HPDE6-E6E7 (cell line): ENCODE measurements around the gene SP3.

ENCODE experiments used
- DNase-seq: peaks from one replicate; pipeline ENCODE4 v3.0.0; 2011; ENCODE audit warnings: missing footprints; ENCODE audit errors: extremely low spot score

Gene SP3

DNA sequence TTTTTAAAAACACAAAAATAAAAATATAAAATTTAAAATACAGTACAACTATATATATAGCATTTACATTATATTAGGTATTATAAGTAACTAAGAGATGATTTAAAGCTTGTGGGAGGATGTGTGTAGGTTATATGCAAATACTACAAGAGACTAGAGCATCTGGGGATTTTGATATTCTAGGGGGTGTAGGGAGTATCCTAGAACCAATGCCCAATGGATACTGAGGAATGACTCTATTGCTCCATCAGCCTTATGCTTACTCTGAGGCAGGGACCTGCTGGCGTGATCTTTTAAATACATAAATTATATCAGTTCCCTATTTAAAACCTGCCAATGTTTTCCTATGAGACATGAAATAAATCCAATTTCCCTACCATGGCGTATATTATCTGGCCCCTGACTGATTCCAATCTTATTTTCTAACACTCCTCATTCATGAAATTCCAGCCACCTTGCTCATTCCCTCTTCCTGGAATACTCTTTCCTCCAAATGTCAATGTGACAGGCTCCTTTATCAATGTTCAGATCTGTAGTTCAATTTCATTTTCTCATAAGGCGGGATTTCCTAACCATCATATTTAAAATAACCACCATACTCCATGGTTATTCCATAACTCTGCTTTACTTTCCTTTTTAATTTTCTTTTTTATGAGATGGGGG lies 22.2 kb downstream of the SP3 start:
- no peak for DNase-seq

DNA sequence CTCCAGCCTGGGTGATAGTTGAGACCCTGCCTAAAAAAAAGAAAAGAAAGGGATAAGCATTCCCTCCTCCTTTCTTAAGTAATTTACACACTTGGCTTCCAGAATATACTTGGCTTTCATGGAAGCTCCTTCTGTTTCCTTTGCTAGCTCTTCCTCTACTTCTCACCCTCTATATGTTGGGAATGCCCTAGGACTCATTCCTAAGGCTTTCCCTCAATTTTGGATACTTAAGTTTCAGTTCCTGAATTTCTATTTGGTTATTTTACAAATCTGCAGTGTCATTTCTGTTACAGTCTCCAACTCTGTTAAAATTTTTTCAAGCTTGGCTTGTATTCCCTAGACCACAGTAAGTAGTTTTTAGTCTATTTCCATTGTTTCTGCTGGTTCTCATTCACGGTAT lies 23.6 kb downstream of the SP3 start:
- DNase-seq = no peak

DNA sequence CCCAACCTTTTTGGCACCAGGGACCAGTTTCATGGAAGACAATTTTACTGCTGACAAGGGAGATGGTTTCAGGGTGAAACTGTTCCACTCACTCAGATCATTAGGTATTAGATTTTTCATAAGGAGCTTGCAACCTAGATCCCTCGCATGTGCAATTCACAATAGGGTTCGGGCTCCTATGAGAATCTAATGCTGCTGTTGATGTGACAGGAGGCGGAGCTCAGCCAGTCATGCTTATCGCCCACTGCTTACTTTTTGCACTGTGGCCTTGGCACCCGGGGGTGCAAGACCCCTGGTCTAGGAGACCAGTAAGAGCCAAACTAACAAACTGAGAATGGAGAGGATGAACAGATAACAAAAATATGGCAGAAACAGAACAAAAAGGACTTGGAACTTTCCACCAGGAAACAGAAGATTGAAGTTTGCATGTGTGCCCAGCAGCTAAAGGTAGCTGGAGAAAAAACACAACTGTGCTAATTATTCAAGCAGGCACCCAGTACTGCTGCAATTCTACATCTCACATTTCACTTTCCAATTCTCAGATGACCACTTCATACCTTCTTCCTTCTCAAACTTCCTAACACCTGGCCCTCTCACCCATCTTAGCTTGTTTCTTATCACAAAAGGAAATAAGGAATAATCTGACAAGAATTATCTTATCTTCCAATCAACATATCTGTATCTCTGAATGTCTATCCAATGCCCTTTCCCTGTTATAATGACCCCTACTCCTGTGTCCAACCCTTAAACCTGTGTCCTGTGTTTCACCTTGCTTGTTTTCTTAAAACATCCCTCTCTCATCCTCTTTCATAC lies 24.8 kb downstream of the SP3 start:
- no peak for DNase-seq

DNA sequence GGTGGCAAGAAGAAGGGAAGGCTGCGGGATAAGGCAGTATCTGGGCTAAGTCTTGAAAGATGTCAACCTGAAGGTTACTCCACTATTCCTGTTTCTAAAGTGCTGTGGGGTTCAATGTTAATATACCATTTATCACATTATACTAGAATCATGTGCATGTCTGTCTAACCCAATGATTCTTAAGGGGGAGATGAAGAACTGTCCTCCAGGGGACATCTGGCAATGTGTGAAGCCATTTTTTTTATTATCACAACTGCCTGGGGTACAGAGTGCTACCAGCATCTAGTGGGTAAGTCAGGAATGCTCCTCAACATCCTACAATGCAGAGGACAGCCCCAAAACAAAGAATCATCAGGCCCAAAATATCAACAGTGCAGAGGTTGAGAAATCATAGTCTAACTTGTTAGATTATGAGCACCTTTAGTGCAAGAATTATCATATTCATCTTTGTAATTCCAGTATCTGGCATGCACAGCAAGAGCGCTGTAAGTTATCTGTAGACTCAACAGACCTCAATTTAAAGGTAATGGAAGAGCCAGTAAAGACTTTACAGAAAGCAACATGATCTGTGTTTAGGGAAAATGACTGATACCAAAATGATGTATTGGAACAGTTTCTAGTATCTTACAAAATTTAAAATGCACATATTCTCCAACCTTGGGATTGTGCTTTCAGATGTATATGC lies 26.3 kb downstream of the SP3 start:
- no peak for DNase-seq

DNA sequence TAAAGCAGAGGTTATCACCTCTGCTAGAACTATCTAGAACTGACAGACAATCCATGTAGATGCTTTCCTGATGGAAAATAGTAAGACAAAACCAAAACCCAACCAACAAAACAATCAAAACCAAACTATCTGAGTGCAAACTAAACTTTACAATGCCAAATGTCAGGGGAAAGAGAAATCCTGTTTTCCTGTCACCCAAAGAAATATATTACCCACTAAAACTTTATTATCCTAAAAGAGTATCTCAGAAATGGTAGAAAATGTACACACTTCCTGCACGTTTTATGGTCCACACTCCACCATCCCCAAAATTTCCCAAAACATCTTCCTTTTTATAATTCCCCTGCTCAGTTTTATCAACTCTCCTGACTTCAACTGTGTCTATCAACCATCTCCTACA lies 29.9 kb downstream of the SP3 start:
- no peak for DNase-seq

DNA sequence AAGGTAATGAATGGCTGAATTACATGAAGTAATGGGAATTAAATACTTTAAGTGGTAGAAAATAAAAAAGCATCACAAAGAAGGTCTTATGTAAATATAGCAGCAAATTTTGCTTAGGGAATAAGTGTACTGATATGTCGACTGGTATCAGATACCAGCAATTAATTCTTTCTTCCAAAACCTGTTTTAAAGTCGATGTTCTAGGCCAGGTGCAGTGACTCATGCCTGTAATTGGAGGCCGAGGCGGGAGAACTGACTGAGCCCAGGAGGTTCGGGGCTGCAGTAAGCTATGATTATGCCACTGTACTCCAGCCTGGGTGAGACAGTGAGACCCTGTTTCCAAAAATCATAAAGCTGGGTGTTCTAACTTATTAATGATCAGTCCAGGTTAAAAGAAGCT lies 30.3 kb downstream of the SP3 start:
- peak; percentile 12 for DNase-seq

DNA sequence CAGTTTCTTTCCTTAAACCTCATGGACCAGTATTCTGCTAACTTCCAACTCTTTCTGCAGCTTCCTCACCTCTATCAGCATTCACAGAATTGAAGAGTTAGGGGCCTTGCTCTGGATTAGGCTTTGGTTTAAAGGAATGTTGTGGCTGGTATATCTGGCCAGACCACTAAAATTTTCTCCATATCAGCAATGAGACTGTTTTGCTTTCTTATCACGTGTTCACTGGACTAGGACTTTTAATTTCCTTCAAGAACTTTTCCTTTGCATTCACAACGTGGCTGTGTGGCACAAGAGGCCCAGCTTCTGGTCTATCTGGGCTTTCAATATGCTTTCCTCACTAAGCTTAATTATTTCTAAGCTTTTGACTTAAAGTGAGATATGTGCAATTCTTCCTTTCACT lies 33.4 kb downstream of the SP3 start:
- DNase-seq = no peak

DNA sequence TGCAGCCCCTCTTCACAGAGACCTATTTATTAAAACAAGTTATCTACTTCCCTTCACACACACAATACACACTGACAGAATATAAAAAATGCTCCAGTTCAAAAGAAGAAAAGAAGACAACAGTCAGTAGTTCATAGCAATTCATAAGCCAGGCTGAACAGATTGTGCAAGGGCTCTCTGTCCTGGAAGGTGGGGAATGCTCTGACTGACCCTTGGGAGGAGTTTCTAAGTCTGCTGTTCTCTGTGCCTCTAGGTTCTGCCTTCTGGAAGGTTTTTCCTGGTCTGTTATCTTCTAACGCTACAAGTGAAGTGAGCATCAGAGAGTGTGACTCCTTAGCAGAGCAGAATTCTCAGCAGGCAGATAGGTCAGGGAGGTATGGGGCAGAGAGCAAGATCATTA lies 35.7 kb downstream of the SP3 start:
- DNase-seq = no peak

DNA sequence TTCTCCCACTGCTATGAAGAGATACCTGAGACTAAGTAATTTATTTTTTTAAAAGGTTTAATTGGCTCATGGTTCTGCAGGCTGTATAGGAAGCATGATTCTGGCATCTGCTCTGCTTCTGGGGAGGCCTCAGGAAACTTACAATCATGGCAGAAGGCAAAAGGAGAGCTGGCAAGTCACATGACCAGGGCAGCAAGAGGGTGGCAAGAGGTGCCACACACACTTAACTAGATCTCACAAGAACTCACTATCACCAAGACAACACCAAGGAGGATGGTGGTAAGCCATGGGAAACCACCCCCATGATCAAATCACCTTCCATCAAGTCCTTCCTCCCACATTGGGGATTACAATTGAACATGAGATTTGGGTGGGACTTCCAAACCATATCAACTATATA lies 38.3 kb downstream of the SP3 start:
- no peak for DNase-seq

DNA sequence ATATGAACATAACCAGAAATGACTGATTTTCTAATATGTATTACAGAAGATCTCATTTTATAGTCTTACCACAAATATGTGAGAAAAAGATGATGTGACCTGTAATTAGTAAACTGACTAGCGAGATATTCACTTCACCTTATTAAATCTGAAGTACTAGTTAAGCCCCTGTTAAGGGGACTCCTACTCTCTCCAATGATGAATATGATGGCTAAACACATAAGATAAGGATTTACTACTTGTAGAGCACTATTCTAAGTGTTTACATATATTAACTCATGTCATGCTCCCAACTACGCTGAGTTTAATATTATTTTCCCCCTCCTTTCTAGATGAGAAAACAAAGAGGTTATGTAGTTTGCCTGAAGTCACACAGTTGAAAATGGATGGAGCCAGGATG lies 40.9 kb downstream of the SP3 start:
- DNase-seq = no peak

DNA sequence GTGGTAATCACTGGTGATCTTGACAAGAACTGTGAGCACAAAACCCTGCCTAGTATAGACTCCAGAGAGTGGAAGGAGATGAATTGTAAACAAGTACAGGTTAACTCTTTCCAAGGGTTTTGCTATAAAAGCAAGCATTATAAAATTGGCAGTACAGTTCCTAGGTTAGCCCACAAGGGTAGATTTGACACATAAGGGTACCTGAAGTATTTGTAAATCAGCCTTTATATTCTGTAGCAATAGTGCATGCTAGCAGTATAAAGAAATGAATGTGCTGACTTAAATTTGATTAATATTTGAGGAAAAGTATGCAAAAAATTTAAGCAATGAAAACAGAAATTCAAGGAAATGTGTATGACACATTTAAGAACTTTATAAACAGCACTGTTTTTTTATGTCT lies 42.4 kb downstream of the SP3 start:
- DNase-seq = no peak

DNA sequence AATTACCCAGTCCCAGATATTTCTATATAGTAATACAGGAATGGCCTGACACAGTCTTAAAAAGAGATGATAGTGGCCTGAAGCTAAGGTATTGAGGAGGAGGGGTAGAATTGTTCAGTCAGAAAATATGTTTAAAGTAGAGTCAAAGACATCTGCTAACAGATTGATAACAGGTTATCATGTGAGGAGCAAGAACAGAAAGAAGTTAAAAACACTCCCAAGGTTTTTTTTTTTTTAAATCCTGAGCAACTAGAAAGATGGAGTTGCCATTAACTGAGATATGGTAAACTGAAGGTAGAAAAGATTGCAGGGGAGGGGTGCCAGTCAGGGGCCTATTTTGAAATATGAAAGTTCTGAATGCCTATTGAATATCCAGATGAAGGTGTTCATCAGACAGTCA lies 43.1 kb downstream of the SP3 start:
- DNase-seq = no peak

DNA sequence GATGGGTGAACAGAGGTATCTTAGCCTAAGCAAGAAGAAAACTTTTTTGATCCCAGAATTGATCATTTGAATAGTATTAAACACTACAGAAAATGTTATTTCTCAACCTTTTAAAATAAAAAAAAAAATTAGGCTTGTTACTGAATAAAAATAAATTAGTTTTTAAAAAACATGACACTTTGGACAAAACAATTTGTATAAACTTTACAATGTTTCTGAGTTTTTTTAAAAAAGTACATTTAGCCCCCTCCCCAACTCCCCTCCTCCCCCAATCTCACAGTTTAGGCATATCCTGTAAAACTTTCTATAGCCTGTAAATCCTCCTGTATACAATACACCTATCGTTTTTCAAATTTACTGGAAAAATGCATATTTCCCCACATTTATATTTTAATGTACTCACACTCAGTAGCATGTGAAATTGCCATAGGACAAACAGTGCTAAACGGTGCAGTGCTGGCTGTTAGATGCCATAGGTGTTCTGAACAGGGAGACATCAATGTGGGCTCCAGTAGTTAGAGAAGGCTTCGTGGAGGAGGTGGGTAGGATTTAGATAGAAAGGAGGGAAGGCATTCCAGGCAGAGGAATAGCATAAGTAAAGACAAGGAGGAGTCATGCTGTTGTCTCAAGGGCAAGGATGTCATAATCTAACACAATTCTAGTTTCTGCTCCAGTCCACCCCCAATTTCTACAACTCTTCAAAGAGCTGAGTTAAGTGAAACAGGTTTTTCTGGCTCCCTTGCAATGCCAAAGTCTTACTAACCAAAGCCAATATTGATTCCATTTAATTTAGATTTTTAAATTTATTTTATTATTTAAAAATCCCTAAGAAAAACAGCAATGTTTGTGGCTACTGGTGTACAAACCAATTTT lies 50.9 kb downstream of the SP3 start:
- no peak for DNase-seq

DNA sequence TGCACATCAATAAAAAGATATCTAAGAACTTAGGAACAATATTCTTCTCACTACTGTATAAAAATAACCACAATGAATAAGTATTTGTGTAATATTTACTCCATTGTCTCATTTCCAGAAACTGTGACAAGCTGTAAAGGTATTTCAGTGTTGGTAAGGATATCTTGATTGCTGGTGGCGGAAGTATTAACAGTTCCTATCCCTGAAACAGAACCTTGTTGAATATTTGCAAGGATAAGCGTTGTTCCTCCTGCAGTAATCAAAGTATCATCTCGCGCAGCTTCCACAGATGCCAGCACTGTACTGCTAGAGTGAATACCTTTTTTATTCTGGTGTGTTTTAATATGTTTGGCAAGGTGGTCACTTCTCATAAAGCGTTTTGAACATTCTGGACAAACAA lies 55.3 kb downstream of the SP3 start:
- no peak for DNase-seq

DNA sequence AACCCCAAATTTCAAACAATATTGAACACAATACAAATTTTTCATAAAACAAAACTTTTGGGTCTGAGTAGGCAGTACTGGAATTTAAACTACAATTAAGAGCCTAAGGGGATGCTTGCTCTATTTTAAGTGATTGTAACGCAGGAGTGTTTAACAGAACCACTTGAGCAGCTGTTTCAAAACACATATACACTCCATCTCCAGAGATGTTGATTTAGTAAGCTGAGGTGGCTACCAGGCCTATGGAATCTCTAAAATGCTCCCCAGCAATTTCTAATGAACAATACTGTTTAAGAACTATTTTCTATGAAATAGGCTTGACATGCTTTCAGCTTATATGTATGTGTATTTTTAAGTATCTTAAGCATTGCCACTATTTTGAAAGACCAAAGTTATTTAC lies 58.5 kb downstream of the SP3 start:
- DNase-seq = no peak

DNA sequence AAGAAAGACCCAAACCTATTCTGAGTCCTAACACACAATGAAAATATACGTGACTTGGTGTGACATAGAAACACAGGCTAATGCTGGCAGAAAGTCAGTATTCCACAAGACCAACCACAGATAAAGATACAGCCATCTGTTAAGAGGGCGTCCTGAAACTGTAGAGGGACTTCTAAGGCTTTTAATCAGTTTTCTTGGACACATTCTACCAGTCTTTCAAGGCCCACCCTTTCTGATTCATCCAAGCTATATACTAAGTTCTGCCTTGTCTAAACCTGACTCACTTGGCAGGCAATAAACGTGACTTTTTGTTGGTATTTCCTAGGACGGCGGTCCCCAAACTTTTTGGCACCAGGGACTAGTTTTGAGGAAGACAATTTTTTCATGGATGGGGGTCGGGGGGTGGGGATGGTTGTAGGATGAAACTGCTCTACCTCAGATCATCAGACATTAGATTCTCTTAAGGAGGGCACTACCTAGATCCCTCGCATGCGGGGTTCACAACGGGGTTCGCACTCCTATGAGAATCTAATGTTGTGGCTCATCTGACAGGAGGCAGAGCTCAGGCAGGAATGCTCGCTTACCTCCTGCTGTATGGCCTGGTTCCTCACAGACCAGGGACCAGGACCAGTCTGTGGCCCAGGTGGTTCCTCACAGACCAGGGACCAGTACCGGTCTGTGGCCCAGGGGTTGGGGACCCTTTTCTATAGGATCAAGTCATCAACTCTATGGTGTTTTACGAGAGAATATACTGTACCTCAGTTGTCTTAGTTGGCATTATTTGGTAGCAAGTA lies 61.4 kb downstream of the SP3 start:
- no peak for DNase-seq

DNA sequence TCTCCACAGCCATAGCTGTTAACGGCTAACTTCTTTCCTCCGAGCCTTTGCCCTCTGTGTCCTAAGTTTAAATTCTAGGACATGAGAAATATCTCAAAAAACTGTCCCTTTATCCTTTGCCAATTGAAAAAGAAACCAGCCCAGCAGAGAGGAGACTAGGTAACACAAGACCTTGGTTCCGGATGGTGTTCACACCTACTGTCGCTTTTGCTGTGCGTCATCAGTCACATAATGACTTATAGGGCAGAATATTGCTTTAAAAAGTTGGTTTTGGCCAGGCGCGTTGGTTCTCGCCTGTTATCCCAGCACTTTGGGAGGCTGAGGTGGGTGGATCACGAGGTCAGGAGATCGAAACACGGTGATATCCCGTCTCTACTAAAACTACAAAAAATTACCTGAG lies 66.2 kb downstream of the SP3 start:
- no peak for DNase-seq

DNA sequence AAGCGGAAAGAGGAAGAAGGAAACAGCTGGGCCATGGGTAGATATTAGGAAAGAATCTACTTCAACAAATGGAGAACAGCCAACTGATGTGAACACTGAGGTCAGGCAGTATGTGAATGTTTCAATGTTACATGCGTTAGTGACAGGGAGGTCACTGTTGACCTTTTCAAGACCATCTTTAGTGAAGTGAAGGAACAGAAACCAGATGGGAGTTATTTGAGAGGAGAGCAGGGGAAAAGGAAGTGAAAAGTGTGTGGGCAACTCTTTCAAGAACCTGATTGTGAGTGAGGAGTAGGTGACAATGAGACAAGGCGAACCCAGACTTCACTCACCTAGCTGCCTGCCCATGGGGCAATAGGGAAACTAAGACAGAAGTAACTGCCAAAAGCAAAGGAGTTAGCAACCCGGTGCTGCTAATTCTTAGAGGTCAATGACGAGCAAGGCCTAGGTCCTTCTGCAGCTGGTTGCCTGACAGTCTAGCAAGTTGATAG lies 67.0 kb downstream of the SP3 start:
- no peak for DNase-seq

DNA sequence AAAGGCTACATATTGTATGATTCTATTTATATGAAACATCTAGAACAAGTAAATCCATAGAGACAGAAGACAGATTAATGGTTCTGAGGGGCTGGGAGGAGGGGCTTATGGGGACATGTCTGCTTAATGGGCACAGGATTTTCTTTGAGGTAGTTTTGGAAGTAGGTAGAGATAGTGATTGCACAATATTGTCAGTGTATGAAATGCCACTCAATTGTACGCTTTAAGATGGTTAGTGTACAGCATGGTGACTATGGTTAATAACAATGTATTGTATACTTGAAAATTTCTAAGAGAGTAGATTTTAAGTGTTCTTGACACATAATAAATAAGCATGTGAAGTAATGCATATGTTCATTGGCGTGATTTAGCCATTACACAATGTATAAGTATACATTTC lies 68.4 kb downstream of the SP3 start:
- no peak for DNase-seq

DNA sequence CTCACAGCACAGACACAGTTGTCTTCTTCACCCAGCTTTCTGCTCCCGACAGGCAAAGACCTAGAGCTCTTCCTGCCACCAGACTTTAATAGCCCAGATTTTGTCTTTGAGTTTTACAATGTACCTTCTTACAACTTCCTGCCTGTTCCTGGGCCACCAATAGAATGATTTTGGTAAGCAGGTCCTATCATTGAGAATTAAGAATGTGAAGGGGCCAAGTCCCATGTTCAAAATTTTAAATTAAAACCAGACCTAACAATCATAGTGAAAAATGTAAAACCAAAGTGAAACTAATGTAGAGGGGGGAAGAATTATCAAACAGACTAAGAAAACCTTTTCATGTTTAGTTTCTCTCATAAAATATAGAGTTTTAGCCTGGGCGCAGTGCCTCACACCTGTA lies 72.8 kb downstream of the SP3 start:
- DNase-seq = no peak
